DLD1 (cell line): ENCODE results near the gene CA6.
"Not testable (repeated sequence)": the region's sequence is repeated elsewhere in the genome, so short reads cannot be mapped to it uniquely, and the experiment has no call there.

ENCODE experiments used
- in situ Hi-C: cut with HindIII; loops from 2 replicates; pipeline ENCODE4 v1.10.0; 2017; ENCODE audit warnings: low sequenced_read_pairs

CA6 gene

DNA sequence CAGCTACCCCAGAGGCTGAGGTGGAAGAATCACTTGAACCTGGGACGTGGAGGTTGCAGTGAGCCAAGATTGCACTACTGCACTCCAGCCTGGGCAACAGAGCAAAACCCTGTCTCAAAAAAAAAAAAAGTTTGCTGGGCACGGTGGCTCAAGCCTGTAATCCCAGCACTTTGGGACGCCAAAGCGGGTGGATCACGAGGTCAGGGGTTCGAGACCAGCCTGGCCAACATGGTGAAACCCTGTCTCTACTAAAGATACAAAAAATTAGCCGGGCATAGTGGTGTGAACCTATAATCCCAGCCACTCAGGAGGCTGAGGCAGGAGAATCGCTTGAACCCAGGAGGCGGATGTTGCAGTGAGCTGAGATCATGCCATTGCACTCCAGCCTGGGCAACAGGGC is 23.2 kb downstream of the CA6 start:
- in situ Hi-C loops = not testable (repeated sequence)

GRCh38 chr1:8969937-8970336 is 24.3 kb downstream of the CA6 start:
- in situ Hi-C loops = no loop called here

GRCh38 chr1:8970870-8971337 is 25.2 kb downstream of the CA6 start:
- in situ Hi-C loops = no loop called here

DNA sequence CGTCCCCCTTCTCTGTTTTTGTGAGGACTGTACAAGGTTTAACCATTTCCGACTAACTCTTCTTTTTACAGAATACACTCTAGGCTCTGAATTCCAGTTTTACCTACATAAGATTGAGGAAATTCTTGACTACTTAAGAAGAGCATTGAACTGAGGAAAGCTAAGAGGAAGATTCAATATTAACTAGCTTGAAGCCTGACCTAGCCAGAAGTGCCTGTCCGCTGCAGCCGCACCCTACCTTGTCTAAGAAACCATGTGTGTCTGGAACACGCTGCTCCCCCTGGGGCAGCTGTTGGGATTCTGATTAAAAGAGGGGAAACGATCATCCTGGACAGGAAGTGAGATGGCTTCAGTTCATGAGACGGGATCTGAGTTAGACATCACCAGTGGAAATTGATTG is 28.9 kb downstream of the CA6 start:
- in situ Hi-C loops = no loop called here

DNA sequence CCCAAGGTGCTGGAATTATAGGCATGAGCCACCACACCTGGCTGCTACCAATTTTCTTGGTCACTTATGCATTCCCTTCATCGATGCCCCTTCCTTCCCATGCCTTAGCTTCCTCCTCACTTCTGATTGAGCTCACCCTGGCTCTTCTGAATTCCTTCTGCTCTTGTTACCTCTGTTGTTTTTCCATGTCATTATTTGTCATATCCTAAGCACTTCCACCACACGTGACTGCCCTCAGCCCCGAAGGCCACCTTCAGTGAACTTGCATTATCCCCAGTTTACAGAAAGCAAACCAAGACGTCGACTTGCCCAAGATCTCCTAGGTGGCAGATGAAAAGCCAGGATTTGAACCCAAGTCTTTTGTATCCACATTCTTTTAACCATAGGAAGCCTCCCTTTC is 30.7 kb downstream of the CA6 start:
- in situ Hi-C loops = no loop called here

DNA sequence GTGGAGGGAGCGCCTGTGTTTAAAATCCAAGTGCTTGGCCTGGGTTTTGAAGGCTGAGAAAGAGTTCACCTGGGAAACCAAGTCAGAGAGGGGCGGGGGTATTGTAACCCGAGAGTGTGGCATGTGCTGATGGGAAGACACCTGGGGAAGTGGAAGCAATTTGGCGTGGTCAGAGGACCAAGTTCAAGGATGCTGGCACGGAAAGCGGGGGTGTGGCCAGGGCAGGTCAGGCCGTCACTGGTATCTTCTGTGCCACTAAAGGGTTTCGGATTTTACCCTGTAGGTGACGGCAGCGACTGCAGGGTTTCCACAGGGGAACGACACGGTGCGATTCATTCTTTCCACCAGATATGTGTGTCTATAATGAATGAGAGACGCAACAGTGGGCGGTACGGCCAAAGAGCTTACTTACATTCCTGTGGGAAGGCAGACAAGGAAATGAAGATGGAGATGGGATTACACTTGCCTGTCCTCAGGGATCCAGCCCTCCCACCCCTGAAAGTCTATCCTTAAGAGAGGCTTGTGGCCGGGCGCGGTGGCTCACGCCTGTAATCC is 31.3 kb downstream of the CA6 start:
- in situ Hi-C loops = no loop called here

GRCh38 chr1:8980656-8981055 is 35.0 kb downstream of the CA6 start:
- in situ Hi-C loops = no loop called here

- in situ Hi-C loops = no loop called here
Observed at GRCh38 chr1:8981169-8981568, 35.5 kb downstream of the CA6 start.

DNA sequence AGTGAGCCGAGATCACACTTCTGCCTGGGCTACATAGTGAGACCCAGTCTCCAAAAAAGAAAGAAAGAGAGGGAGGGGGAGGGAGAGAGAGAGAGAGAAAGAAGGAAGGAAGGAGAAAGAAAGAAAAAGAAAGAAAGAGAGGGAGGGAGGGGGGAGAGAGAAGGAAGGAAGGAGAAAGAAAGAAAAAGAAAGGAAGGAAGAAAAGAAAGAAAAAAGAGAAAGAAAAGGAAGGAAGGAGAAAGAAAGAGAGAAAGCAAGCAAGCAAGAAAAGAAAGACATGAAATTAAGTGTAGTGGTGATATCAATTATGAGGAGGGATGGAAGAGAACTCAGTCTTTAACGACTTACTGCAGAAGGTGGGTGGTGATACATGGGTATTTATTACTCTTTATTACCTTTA is 38.5 kb downstream of the CA6 start:
- in situ Hi-C loops = no loop called here

GRCh38 chr1:8984990-8985389 is 39.3 kb downstream of the CA6 start:
- in situ Hi-C loops = no loop called here

DNA sequence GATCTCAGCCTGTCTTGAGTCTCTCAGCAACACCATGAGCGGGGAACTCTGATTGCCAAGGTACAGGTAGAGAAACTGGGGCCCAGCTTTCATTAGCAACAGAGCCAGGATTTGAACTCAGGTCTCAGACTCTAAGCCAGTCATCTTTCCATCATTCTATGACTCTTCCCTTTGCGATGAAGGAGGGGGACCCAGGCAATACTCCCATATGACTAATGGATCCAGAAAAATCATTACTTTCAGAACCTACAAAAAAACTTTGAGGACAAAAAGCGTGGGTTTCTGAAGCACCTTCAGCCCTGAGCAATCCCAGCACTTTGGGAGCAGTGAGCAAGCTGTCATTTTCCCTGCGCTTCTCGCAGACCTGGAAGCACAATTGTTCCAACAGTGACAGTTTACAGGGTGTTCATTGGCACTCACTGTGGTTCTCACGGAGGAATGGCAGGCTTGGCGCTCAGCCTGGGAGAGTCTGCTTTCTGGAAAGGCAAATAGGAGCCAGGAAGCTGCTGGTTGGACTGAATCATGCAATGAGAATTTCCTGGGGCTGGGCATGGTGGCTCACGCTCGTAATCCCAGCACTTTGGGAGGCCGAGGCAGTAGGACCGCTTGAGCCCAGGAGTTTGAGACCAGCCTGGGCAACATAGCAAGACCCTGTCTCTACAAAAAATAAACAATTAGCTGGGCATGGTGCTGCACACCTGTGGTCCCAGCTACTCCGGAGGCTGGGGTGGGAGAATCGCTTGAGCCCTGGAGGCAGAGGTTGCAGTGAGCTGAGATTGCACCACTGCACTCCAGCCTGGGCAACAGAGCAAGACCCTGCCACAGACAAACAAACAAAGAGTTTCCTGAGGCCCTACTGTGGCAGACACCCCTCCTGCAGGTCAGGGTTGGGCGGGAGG is 40.5 kb downstream of the CA6 start:
- in situ Hi-C loops = no loop called here

- in situ Hi-C loops = no loop called here
Observed at GRCh38 chr1:8986814-8987190, 41.1 kb downstream of the CA6 start.

DNA sequence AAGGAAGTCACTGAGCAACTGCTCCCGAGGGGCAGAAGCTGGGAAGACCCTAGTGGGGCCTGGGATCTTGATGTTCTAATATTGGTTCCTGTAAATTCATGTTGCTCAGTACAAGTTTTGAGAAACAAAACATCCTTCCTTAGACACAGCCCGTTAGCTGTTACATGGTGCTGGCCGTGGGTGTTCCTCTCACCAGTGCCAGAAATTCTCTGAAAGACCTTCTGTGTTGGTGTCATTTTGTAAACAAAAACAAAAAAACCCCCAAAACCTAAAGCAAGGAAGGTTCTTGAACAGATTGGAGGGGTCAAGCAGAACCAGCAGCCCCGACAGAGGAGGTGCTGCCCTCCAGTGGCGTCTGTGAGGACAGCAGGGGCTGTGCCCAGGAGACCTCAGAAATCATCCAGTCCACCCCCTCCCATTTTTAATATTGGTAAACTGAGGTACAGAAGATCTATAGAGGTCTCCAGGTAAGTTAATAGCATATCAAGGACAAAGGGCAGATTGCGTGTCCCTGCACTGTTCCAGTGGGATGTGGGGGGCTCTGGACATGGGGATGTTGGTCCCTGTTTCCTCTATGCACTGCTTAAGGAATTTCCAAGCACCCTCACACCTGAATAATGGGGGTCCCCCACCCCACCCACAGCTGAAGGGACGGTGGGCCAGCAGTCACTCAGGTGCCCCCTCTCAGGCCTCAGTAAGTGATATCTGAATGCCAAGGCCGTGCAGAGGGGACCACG is 42.4 kb downstream of the CA6 start:
- in situ Hi-C loops = no loop called here

- in situ Hi-C loops = no loop called here
Observed at GRCh38 chr1:8988618-8988967, 42.9 kb downstream of the CA6 start.

DNA sequence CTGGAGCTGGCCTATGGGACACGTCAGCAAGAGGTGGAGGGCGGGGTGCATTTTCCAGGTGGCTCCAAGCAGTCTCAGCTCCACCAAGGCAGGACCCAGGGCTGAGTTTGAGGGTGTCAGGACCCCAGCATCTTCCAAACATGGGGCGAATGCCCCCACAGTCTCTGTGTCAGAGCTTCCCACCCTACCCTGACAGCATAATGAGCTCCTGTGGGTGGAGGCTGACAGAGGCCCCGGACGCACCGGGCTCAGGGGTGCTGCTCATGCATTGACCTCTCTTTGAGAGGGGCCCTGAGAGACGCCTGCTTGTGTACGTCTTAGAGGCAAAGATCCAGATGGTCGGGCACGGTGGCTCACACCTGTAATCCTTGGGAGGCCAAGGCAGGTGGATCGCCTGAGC is 43.4 kb downstream of the CA6 start:
- in situ Hi-C loops = no loop called here

GRCh38 chr1:8989821-8990220 is 44.2 kb downstream of the CA6 start:
- in situ Hi-C loops = no loop called here

GRCh38 chr1:8992936-8993687 is 47.4 kb downstream of the CA6 start:
- in situ Hi-C loops = no loop called here

- in situ Hi-C loops = not testable (repeated sequence)
Observed at GRCh38 chr1:8993962-8994675, 48.5 kb downstream of the CA6 start.

DNA sequence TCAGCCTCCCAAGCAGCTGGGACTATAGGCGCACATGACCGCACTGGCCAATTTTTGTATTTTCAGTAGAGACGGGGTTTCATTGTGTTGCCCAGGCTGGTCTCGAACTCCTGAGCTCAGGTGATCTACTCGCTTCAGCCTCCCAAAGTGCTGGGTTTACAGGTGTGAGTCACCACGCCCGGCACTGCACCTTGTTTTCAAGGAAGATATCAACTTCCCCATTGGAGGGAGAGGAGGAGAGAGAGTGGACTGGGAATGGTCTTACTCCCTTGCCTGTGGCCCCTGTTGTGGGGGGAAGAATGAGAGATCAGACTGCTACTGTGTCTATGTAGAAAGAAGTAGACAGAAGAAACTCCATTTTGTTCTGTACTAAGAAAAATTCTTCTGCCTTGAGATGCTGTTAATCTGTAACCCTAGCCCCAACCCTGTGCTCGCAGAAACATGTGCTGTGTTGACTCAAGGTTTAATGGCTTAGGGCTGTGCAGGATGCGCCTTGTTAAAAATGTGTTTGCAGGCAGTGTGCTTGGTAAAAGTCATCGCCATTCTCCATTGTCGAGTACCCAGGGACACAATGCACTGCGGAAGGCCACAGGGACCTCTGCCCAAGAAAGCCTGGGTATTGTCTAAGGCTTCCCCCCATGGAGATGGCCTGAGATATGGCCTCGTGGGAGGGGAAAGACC is 56.0 kb downstream of the CA6 start:
- in situ Hi-C loops = not testable (repeated sequence)

DNA sequence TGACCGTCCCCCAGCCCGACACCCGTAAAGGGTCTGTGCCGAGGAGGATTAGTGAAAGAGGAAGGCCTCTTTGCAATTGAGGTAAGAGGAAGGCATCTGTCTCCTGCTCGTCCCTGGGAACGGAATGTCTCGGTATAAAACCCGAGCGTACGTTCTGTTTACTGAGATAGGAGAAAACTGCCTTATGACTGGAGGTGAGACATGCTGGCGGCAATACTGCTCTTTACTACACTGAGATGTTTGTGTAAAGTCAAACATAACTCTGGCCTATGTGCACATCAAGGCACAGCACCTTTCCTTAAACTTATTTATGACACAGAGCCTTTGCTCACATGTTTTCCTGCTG is 56.5 kb downstream of the CA6 start:
- in situ Hi-C loops = not testable (repeated sequence)
